BLaER1 (cell line): ENCODE data around the gene TDRD5.

ENCODE experiments used
- H3K27ac ChIP-seq: shearing (Covaris generic); formaldehyde crosslinking; 2 replicates; pipeline ENCODE4 v1.8.1; 2022
- H3K27me3 ChIP-seq: shearing (Covaris generic); formaldehyde crosslinking; 2 replicates; pipeline ENCODE4 v1.8.1; 2022
- H3K36me3 ChIP-seq: shearing (Covaris generic); formaldehyde crosslinking; 2 replicates; pipeline ENCODE4 v1.8.1; 2022
- H3K4me1 ChIP-seq: shearing (Covaris generic); formaldehyde crosslinking; 2 replicates; pipeline ENCODE4 v1.8.1; 2022
- H3K4me2 ChIP-seq: shearing (Covaris generic); formaldehyde crosslinking; 2 replicates; pipeline ENCODE4 v1.8.1; 2022
- H3K4me3 ChIP-seq: shearing (Covaris generic); formaldehyde crosslinking; 2 replicates; pipeline ENCODE4 v1.8.1; 2022
- H3K9ac ChIP-seq: shearing (Covaris generic); formaldehyde crosslinking; 2 replicates; pipeline ENCODE4 v1.8.1; 2022
- H3K9me3 ChIP-seq: shearing (Covaris generic); formaldehyde crosslinking; 2 replicates; pipeline ENCODE4 v1.8.1; 2022
- H4K20me1 ChIP-seq: shearing (Covaris generic); formaldehyde crosslinking; 2 replicates; pipeline ENCODE4 v1.8.1; 2022
- Cebpa-rat ChIP-seq: shearing (Covaris generic); IDR thresholded peaks from 2 replicates; pipeline ENCODE4 v1.8.1; 2022

Gene TDRD5

DNA sequence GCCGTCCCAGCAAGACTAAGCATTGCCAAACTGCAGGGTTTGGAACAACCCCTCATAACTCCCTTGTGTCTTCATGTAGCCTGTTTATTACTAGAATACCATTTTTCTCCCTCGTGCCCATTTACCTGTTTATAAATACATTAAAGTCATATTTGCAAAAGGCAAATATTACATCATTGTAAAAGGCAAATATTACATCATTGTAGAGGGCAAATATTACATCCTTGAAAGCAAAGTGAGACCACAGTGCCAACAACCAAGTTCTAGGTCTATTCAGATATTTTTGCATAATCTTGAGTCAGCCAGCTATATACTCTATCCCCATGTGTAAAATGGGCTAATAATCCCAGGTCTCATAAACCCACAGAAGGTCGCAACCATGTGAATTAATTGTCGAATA is 140.0 kb downstream of the TDRD5 start:
- H4K20me1 ChIP-seq = no peaks in the 10 kb centered on the region
- H3K9me3 ChIP-seq = no peaks in the 10 kb centered on the region
- no peaks in the 10 kb centered on the region for H3K27me3 ChIP-seq
- H3K36me3 ChIP-seq = no peaks in the 10 kb centered on the region
- no peak overlapping the region for H3K9ac ChIP-seq
- H3K27ac ChIP-seq = no peak overlapping the region
- no peak for TF ChIP-seq Cebpa-rat
- H3K4me2 ChIP-seq = no peak overlapping the region
- H3K4me1 ChIP-seq = no peaks in the 10 kb centered on the region
- no peak overlapping the region for H3K4me3 ChIP-seq
